IMR-90 (cell line): Measurements from ENCODE around the gene CCDC185. TPM values are rescaled to one million over a fixed set of nuclear protein-coding genes. Genes with fewer than 3 reads are reported as not detected.

ENCODE experiments used
- ATAC-seq: fragments of 200-7000 bp; cut with Tn5 transposase; 2 replicates; pipeline ENCODE4 v1.9.1; 2020; ENCODE audit warnings: low read depth, mild to moderate bottlenecking, moderate library complexity
- BruUV-seq: library from RNA; stranded (reverse); fragments of 400-500 nt; replicated peaks from 2 replicates; lab custom pipeline; 2021; lab: Mats Ljungman, UMichigan
- CTCF ChIA-PET: fragments of 300-600 bp; formaldehyde crosslinking; extraction: SDS; loops from one replicate; lab custom pipeline; 2021; ENCODE audit warnings: antibody characterized with exemption; lab: Yijun Ruan, JAX
- POLR2A ChIA-PET: fragments of 300-600 bp; sonication (Branson Sonifier 250); formaldehyde crosslinking; loops from one replicate; lab custom pipeline; 2022; ENCODE audit warnings: antibody characterized with exemption; ENCODE audit not compliant: unreplicated experiment; lab: Charles Lee
- DNase-seq: peaks from one replicate; pipeline ENCODE4 v3.0.0; 2013
- H2AFZ ChIP-seq: replicated peaks from 2 replicates; pipeline ENCODE3; 2013; ENCODE audit warnings: low read length, mild to moderate bottlenecking; ENCODE audit not compliant: poor library complexity
- H2AK5ac ChIP-seq: 2 replicates; pipeline ENCODE4 v1.6.1; 2013; ENCODE audit warnings: low read depth, low read length, inconsistent platforms
- H2AK9ac ChIP-seq: replicated peaks from 2 replicates; pipeline ENCODE3; 2013; ENCODE audit warnings: mild to moderate bottlenecking, low read depth, low read length, moderate library complexity; ENCODE audit not compliant: poor library complexity
- H2BK120ac ChIP-seq: 2 replicates; pipeline ENCODE4 v1.6.1; 2013; ENCODE audit warnings: low read depth, low read length, inconsistent platforms
- H2BK15ac ChIP-seq: 3 replicates; pipeline ENCODE4 v1.6.1; 2013; ENCODE audit warnings: low read depth, low read length, inconsistent platforms
- H2BK20ac ChIP-seq: 2 replicates; pipeline ENCODE4 v1.6.1; 2013; ENCODE audit warnings: low read depth, mild to moderate bottlenecking, inconsistent platforms, low read length, moderate library complexity
- H2BK5ac ChIP-seq: 2 replicates; pipeline ENCODE4 v1.6.1; 2013; ENCODE audit warnings: mild to moderate bottlenecking, low read depth, low read length, inconsistent platforms; ENCODE audit not compliant: poor library complexity, severe bottlenecking
- H3K14ac ChIP-seq: replicated peaks from 2 replicates; pipeline ENCODE4 v1.6.1; 2013; ENCODE audit warnings: low read depth, low read length, inconsistent platforms
- H3K18ac ChIP-seq: 2 replicates; pipeline ENCODE4 v1.6.1; 2013; ENCODE audit warnings: low read depth, low read length, control low read depth
- H3K23ac ChIP-seq: 2 replicates; pipeline ENCODE4 v1.6.1; 2013; ENCODE audit warnings: low read depth, low read length, inconsistent platforms
- H3K27ac ChIP-seq: 2 replicates; pipeline ENCODE4 v1.5.1; 2013; ENCODE audit warnings: mild to moderate bottlenecking, control low read depth, low read length; ENCODE audit not compliant: insufficient read depth
- H3K27me3 ChIP-seq: 2 replicates; pipeline ENCODE4 v1.6.1; 2013; ENCODE audit warnings: low read length; ENCODE audit not compliant: control insufficient read depth, insufficient read depth
- H3K36me3 ChIP-seq: 2 replicates; pipeline ENCODE4 v1.6.1; 2013; ENCODE audit warnings: low read length, mixed read lengths; ENCODE audit not compliant: control insufficient read depth, insufficient read depth
- H3K4ac ChIP-seq: 2 replicates; pipeline ENCODE4 v1.6.1; 2013; ENCODE audit warnings: low read depth, low read length, inconsistent platforms
- H3K4me1 ChIP-seq: 2 replicates; pipeline ENCODE4 v1.6.1; 2013; ENCODE audit warnings: low read length, mixed read lengths; ENCODE audit not compliant: control insufficient read depth, insufficient read depth
- H3K4me2 ChIP-seq: 2 replicates; pipeline ENCODE4 v1.6.1; 2013; ENCODE audit warnings: low read depth, mild to moderate bottlenecking, control low read depth, low read length, moderate library complexity
- H3K4me3 ChIP-seq: 2 replicates; pipeline ENCODE4 v1.5.1; 2013; ENCODE audit warnings: low read depth, mild to moderate bottlenecking, control low read depth, low read length, moderate library complexity; ENCODE audit not compliant: insufficient read depth
- H3K56ac ChIP-seq: 2 replicates; pipeline ENCODE4 v1.6.1; 2013; ENCODE audit warnings: low read length, inconsistent platforms; ENCODE audit not compliant: insufficient read depth; ENCODE audit errors: extremely low read depth
- H3K79me1 ChIP-seq, 2 experiments: 2 replicates each; pipeline ENCODE4 v1.6.1; 2013; ENCODE audit warnings: low read length in 2 of 2, inconsistent platforms in 1 of 2, low read depth in 1 of 2
- H3K9ac ChIP-seq: 2 replicates; pipeline ENCODE4 v1.6.1; 2013; ENCODE audit warnings: low read depth, low read length, control low read depth
- H3K9me1 ChIP-seq: 2 replicates; pipeline ENCODE4 v1.6.1; 2013; ENCODE audit warnings: low read length, inconsistent platforms; ENCODE audit not compliant: insufficient read depth
- H3K9me3 ChIP-seq: 2 replicates; pipeline ENCODE4 v1.6.1; 2013; ENCODE audit warnings: low read length; ENCODE audit not compliant: control insufficient read depth, insufficient read depth
- H4K20me1 ChIP-seq: 2 replicates; pipeline ENCODE4 v1.6.1; 2013; ENCODE audit warnings: low read length, inconsistent platforms; ENCODE audit not compliant: insufficient read depth
- H4K5ac ChIP-seq: 2 replicates; pipeline ENCODE4 v1.6.1; 2013; ENCODE audit warnings: mild to moderate bottlenecking, low read depth, low read length, control low read depth
- H4K8ac ChIP-seq, 2 experiments: 2 replicates each; pipeline ENCODE4 v1.6.1; 2013; ENCODE audit warnings: low read depth in 2 of 2, low read length in 2 of 2, control low read depth in 1 of 2, inconsistent platforms in 1 of 2
- H4K91ac ChIP-seq: 2 replicates; pipeline ENCODE4 v1.6.1; 2013; ENCODE audit warnings: low read depth, low read length, inconsistent platforms; ENCODE audit not compliant: insufficient read depth
- BHLHE40 ChIP-seq: fragments of 150-350 bp; IDR thresholded peaks from 2 replicates; pipeline ENCODE4 v1.6.1; 2016; ENCODE audit warnings: mild to moderate bottlenecking, low read depth, low read length
- CEBPB ChIP-seq: IDR thresholded peaks from 2 replicates; pipeline ENCODE4 v1.6.1; 2012; ENCODE audit warnings: low read depth, low read length, improper control_type of control experiment
- CHD1 ChIP-seq: IDR thresholded peaks from 2 replicates; pipeline ENCODE4 v1.6.1; 2012; ENCODE audit warnings: low read depth, low read length, improper control_type of control experiment
- CTCF ChIP-seq: conservative IDR thresholded peaks from 2 replicates; pipeline ENCODE4 v1.5.1; 2012; ENCODE audit warnings: mild to moderate bottlenecking, low read depth, low read length, improper control_type of control experiment
- ELK1 ChIP-seq: fragments of 150-350 bp; IDR thresholded peaks from 2 replicates; pipeline ENCODE4 v1.6.1; 2016; ENCODE audit warnings: low read depth, mild to moderate bottlenecking, low read length, moderate library complexity, borderline replicate concordance
- FOS ChIP-seq: fragments of 150-350 bp; IDR thresholded peaks from 2 replicates; pipeline ENCODE4 v1.6.1; 2016; ENCODE audit warnings: low read depth, low read length
- MAFK ChIP-seq: IDR thresholded peaks from 2 replicates; pipeline ENCODE4 v1.6.1; 2012; ENCODE audit warnings: low read depth, low read length, improper control_type of control experiment
- MAZ ChIP-seq: IDR thresholded peaks from 2 replicates; pipeline ENCODE4 v1.6.1; 2012; ENCODE audit warnings: low read depth, mild to moderate bottlenecking, low read length, improper control_type of control experiment, moderate library complexity, borderline replicate concordance
- MXI1 ChIP-seq: IDR thresholded peaks from 2 replicates; pipeline ENCODE4 v1.6.1; 2012; ENCODE audit warnings: low read depth, mild to moderate bottlenecking, low read length, moderate library complexity, borderline replicate concordance
- NFE2L2 ChIP-seq: fragments of 150-350 bp; IDR thresholded peaks from 2 replicates; pipeline ENCODE4 v1.6.1; 2016; ENCODE audit warnings: low read depth, mild to moderate bottlenecking, low read length
- POLR2A ChIP-seq: IDR thresholded peaks from 2 replicates; pipeline ENCODE4 v1.6.1; 2012; ENCODE audit warnings: mild to moderate bottlenecking, low read depth, low read length
- RAD21 ChIP-seq: IDR thresholded peaks from 2 replicates; pipeline ENCODE4 v1.6.1; 2012; ENCODE audit warnings: low read length, improper control_type of control experiment
- RCOR1 ChIP-seq: IDR thresholded peaks from 2 replicates; pipeline ENCODE4 v1.6.1; 2012; ENCODE audit warnings: mild to moderate bottlenecking, low read length, improper control_type of control experiment; ENCODE audit not compliant: insufficient replicate concordance
- RFX5 ChIP-seq: IDR thresholded peaks from 2 replicates; pipeline ENCODE4 v1.8.0; 2012; ENCODE audit warnings: low read depth, mild to moderate bottlenecking, low read length, moderate library complexity
- SMC3 ChIP-seq: fragments of 150-350 bp; IDR thresholded peaks from 2 replicates; pipeline ENCODE4 v1.6.1; 2016; ENCODE audit warnings: low read depth, mild to moderate bottlenecking, antibody characterized with exemption, low read length, moderate library complexity
- WGBS, 2 experiments: methylation state at CpG; one replicate each; pipeline versions ENCODE4 v1.1.5 to v1.1.7; 2013; ENCODE audit warnings: missing lambda C conversion rate in 2 of 2; ENCODE audit not compliant: insufficient read length in 1 of 2; ENCODE audit errors: extremely low coverage in 2 of 2; 5-methylcytosine and 5-hydroxymethylcytosine counted together
- dilution Hi-C: fragments of 300-500 bp; cut with HindIII; formaldehyde crosslinking; loops from one replicate; pipeline ENCODE4 v1.14.3; 2018; ENCODE audit warnings: low sequenced_read_pairs; ENCODE audit not compliant: unreplicated experiment
- in situ Hi-C: fragments of 300-500 bp; cut with MboI; formaldehyde crosslinking; loops from 3 replicates; pipeline ENCODE4 v1.14.3; 2019; ENCODE audit warnings: low sequenced_read_pairs, inconsistent platforms, mixed read lengths
- intact Hi-C: fragments of 100-400 bp; cut with micrococcal nuclease; formaldehyde crosslinking; loops from 2 replicates; pipeline ENCODE4 v1.10.0; 2022
- polyA plus RNA-seq, 3 experiments: library from polyadenylated mRNA; depleted of rRNA; stranded (reverse); fragments of >200 nt; gene quantifications; 2 replicates each; pipeline ENCODE4 v1.2.3, GENCODE V29; 2012; ENCODE audit warnings: low replicate concordance in 1 of 3
- total RNA-seq: library from RNA; depleted of rRNA; stranded (reverse); fragments of >200 nt; gene quantifications from 2 replicates; pipeline ENCODE4 v1.2.3, GENCODE V29; 2012

CCDC185 gene
- total and polyA plus RNA-seq, 2 of the 4 experiments (the other 2 are of a cell fraction) = not detected

GRCh38 chr1:223417903-223418663, 24.9 kb downstream of the CCDC185 start:
- H4K20me1 ChIP-seq = no peaks in the 10 kb centered on the region
- H3K4me2 ChIP-seq = no peak overlapping the region
- no peak overlapping the region for H3K27ac ChIP-seq
- H2AFZ ChIP-seq = no peak overlapping the region
- no peak overlapping the region for H2BK5ac ChIP-seq
- H2AK9ac ChIP-seq = no peak overlapping the region
- no peak overlapping the region for H3K14ac ChIP-seq
- in situ Hi-C loops = no loop called here
- H3K36me3 ChIP-seq = no peaks in the 10 kb centered on the region
- no peak overlapping the region for H3K4ac ChIP-seq
- H2BK20ac ChIP-seq = no peak overlapping the region
- H2AK5ac ChIP-seq = no peak overlapping the region
- CTCF ChIA-PET = no interaction called here
- no CpG with 5 or more reads among the region's 7 CpGs for WGBS, 2 experiments
- no peak overlapping the region for H2BK120ac ChIP-seq
- no peaks in the 10 kb centered on the region for H3K9me1 ChIP-seq
- ATAC-seq (no peak), DNase-seq (no peak)
- peaks cover 16% of the 10 kb centered on the region for H3K27me3 ChIP-seq
- no peak overlapping the region for H3K4me3 ChIP-seq
- no peaks in the 10 kb centered on the region for H3K9me3 ChIP-seq
- no TSS peak for BruUV-seq
- no peak overlapping the region for H4K8ac ChIP-seq
- H3K4me1 ChIP-seq = no peaks in the 10 kb centered on the region
- no peak overlapping the region for H3K9ac ChIP-seq
- H3K56ac ChIP-seq = no peak overlapping the region
- H3K79me1 ChIP-seq = no peaks in the 10 kb centered on the region
- intact Hi-C loops = no loop called here
- dilution Hi-C loops = no loop called here
- H4K5ac ChIP-seq = no peak overlapping the region
- POLR2A ChIA-PET = no interaction called here
- H4K91ac ChIP-seq = no peak overlapping the region
- no peak overlapping the region for H3K23ac ChIP-seq
- H2BK15ac ChIP-seq = no peak overlapping the region
- no peak overlapping the region for H3K18ac ChIP-seq
- TF ChIP-seq POLR2A (no peak), ELK1 (no peak), NFE2L2 (no peak), RAD21 (no peak), RFX5 (no peak), CHD1 (no peak), MAFK (no peak), MAZ (no peak), SMC3 (no peak), MXI1 (no peak), FOS (no peak), BHLHE40 (no peak), CTCF (no peak), CEBPB (no peak), RCOR1 (no peak)
